DMS 273 (cell line): ENCODE measurements around the gene CLDN25.
A peak's percentile ranks its signal among the peaks of the same experiment; 100 is the strongest.

Source experiments
- DNase-seq: peaks from one replicate; lab custom pipeline; 2025; ENCODE audit not compliant: unreplicated experiment; lab: John Stamatoyannopoulos, UW

Gene CLDN25

GRCh38 chr11:113806406-113806805 lies 26.8 kb downstream of the CLDN25 start:
- peak; percentile 38 for DNase-seq

- no peak for DNase-seq
Measured at GRCh38 chr11:113808931-113809330, 29.3 kb downstream of the CLDN25 start.

- no peak for DNase-seq
Measured at GRCh38 chr11:113814181-113814580, 34.6 kb downstream of the CLDN25 start.

DNA sequence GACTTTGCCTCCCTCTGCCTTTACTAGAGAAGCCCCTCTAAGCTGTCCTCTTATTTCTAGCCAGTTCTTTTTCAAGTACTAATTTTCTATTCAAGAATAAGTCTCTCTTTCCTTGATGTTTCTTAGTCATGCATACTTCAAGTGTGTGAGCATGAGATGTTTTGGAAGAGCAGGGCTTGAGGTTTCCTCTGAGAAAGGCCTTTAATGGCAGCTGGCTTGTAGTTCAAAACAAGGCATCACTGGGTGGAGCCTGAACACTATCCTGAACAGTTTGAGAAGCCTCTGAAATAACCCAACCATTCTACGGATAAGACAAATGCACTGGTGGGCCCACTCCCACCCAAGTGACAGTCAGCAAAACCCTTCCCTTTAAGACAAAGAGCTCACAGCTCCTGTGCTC lies 37.6 kb downstream of the CLDN25 start:
- DNase-seq = no peak

DNA sequence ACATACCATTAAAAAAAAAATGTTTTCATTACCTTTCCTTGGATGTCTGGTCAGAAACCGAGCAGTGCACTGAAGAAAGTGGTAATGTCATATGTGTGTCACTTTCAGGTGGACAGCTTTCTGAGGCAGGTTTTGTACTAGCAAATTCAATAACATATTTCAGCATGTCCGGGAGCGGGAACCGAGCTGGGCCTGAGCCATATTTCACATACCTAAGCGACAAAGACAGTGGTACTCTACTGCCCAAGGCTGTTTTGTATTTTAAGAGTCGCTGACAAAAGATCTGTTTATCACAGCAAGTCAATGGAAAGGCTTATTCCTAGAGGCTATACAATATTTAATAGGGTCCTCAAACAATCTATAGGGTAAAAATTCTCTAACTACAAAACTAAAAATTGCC lies 38.0 kb downstream of the CLDN25 start:
- no peak for DNase-seq

- no peak for DNase-seq
Measured at GRCh38 chr11:113818426-113818825, 38.8 kb downstream of the CLDN25 start.

DNA sequence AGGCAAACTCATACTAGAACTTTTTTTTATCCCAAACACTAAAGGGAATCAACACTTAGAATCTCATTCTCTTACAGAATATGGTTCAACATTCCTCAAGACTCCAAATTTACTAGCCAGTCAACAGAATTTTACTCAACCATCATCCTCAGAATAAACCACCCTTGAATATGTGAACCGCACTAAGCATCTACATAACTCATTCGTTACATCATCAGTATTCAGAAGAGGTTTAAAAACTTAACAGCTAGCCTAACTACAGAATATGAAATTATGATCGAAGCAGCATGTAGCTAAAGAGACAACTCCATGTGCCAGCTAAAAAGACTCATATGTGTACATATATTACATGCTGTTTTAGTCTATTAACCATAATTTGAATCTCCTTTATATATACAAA lies 47.9 kb downstream of the CLDN25 start:
- DNase-seq = no peak

DNA sequence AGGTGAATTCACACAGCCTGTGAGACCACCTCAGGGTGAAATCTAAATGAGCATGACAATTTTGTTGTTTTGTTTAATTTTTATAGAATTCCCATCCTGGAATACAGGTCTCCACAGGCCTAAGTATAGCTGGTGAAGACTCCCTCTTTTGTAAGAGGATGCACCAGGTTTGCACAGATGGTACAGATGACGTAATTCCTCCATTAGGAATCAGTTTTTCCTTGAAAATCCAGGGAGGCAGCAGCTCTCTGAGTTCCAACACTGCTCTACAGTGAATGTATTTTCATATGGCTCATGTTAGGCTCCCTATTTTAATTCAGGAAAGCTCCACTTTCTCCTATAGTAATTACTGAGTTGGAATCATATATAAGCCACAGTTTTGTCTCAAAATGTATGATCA lies 48.6 kb downstream of the CLDN25 start:
- DNase-seq = peak; percentile 5

- DNase-seq = no peak
Measured at GRCh38 chr11:113829751-113830150, 50.2 kb downstream of the CLDN25 start.
